HG03064 (cell line): ENCODE measurements around the gene ANKZF1.

ENCODE experiments used
- ATAC-seq: cut with Tn5 transposase; IDR thresholded peaks from one replicate; pipeline ENCODE4 v1.9.1; 2021; ENCODE audit warnings: low read depth; ENCODE audit not compliant: unreplicated experiment

ANKZF1 gene

GRCh38 chr2:219280651-219281050 is 51.0 kb downstream of the ANKZF1 start:
- ATAC-seq = no peak

DNA sequence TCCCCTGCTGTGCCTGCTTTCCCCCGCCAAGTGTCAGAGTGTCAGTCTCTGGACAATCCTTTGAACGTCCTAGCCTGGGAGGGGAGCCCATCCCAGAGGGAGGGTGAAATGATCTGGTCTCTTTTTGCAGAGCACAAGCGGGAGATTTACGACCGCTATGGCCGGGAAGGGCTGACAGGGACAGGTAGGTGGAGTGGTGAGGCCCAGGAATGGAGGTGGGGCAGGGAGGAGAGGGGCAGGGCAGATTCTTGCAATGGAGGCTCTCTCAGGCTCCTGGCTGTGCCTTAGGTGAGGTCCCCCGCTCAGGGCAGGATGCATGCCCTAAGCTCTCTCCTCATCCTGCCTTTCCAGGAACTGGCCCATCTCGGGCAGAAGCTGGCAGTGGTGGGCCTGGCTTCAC is 52.0 kb downstream of the ANKZF1 start:
- no peak for ATAC-seq

DNA sequence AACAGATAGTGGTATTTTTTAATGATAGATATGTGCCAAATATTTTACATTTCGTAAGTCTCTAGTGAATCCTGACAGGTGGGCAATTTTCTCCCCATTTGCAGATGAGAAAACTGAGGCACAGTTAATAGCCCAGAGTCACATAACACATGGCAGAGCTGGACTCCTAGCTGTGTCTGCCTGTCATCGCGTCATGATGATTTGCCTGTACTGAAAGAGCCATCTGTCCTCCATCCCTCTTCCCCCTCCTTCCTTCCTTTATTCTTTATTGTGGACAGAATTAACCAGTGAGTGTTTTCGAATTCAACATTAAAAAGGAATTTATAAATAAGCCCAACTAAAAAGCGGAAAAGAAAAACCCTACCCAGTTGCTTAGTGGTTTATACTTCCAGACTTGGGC is 52.8 kb downstream of the ANKZF1 start:
- no peak for ATAC-seq

DNA sequence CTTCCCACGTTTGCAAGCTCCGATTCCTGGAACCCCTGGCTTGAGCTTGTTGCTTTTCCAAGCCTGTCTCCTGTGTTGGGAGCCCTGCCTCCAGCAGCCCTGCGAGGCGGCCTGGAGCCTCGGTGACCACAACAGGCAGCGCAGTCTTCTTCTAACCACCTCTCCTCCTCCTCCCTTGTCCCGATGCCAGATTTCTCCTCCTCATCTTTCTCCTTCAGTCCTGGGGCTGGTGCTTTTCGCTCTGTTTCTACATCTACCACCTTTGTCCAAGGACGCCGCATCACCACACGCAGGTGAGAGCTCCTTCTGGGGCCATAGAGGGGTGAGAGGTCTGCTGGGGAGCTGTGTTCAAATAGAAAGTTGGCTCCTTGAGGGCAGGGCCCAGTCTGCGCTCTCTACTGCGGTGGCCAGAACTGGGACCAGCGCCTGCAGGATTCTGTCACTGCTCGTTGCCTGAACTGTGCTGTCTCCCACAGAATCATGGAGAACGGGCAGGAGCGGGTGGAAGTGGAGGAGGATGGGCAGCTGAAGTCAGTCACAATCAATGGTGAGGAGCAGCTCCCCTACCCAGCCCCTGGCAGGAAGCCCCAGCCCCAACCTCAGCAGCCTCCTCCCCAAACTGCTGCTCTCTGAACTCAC is 53.5 kb downstream of the ANKZF1 start:
- no peak for ATAC-seq

GRCh38 chr2:219284501-219285372 is 55.1 kb downstream of the ANKZF1 start:
- no peak for ATAC-seq

DNA sequence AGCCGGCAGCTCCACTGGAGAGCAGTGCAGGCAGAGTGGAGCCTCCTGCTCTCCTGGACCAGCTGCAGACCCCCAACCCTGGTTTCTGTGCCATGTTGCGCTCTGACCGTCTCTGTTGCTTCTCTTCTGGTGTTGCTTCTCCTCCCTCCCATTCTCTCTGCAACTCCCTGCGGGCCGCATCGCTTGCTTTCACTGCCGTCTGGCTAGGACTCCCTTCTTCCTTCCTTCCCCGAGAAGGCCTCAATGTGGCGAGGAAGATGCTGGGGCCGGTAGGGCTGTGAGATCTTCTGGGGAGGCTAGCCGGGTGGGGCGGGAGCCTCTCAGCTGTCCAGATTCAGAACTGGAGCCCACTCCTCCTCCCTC is 55.7 kb downstream of the ANKZF1 start:
- no peak for ATAC-seq

- ATAC-seq = no peak
Observed at GRCh38 chr2:219285894-219286425, 56.4 kb downstream of the ANKZF1 start.
